HL-60 (cell line): Measurements from ENCODE around the gene WWC1.

Experiments used
- CTCF ChIP-seq: IDR thresholded peaks from one replicate; pipeline ENCODE4 v1.5.1; 2011; ENCODE audit warnings: low read length, control low read depth, inconsistent platforms; ENCODE audit not compliant: insufficient read depth
- GABPA ChIP-seq: IDR thresholded peaks from 2 replicates; pipeline ENCODE4 v1.6.1; 2012; ENCODE audit warnings: low read depth
- POLR2AphosphoS5 ChIP-seq: IDR thresholded peaks from 2 replicates; pipeline ENCODE4 v1.6.1; 2012; ENCODE audit warnings: low read depth
- SPI1 ChIP-seq: IDR thresholded peaks from 2 replicates; pipeline ENCODE4 v1.6.1; 2012; ENCODE audit warnings: low read depth, mild to moderate bottlenecking, borderline replicate concordance

- TF ChIP-seq CTCF (no peak), GABPA (no peak), POLR2AphosphoS5 (no peak), SPI1 (no peak)
These were observed 83.8 kb downstream of the WWC1 start for GRCh38 chr5:168375214-168375613.
